ENCODE measurements around the gene NIPAL3.
A peak's percentile ranks its signal among the peaks of the same experiment; 100 is the strongest.
"Not testable (repeated sequence)": the region's sequence is repeated elsewhere in the genome, so short reads cannot be mapped to it uniquely, and the experiment has no call there.

The NIPAL3 gene

GRCh38 chr1:24516506-24516905, 100.9 kb downstream of the NIPAL3 start:
- Histone ChIP-seq H3K4me2 (ENCODE audit: insufficient read depth, low read length, poor library complexity, severe bottlenecking) (no peak overlapping the region), H2BK5ac (ENCODE audit: low read length) (no peak overlapping the region), H3K4me3 (ENCODE audit: low read length in 2 of 2) (no peak overlapping the region), H3K27ac (replicated peaks; ENCODE audit: low read length) (no peak overlapping the region), H2AFZ (ENCODE audit: low read length) (no peak overlapping the region), H2AK5ac (ENCODE audit: low read depth, low read length) (peak overlapping the region; percentile 9), H3K9ac (ENCODE audit: low read depth, low read length, poor library complexity) (no peak overlapping the region), H3K14ac (ENCODE audit: low read length) (no peak overlapping the region), H3K79me1 (ENCODE audit: low read depth, low read length) (no peaks in the 10 kb centered on the region), H3K9me3 (replicated peaks in 1 of 2; ENCODE audit: control insufficient read depth in 2 of 2, insufficient read depth in 1 of 2, low read depth in 1 of 2, low read length in 2 of 2) (no peaks in the 10 kb centered on the region), H3K4ac (ENCODE audit: low read length) (no peak overlapping the region), H3K27me3 (ENCODE audit: control insufficient read depth in 3 of 3, insufficient read depth in 3 of 3, low read depth in 1 of 3, low read length in 3 of 3) (peaks cover 0 to 6% (median 0%) of the 10 kb centered on the region in 3 experiments), H3K23ac (ENCODE audit: low read depth, low read length, poor library complexity) (no peak overlapping the region), H2BK15ac (ENCODE audit: low read length) (no peak overlapping the region), H3K4me1 (ENCODE audit: control insufficient read depth in 2 of 2, insufficient read depth in 1 of 2, low read depth in 1 of 2, low read length in 2 of 2) (peaks cover 0 to 1% of the 10 kb centered on the region in 2 donors), H2BK12ac (ENCODE audit: low read length) (no peak overlapping the region), H2BK120ac (ENCODE audit: low read depth, low read length) (no peak overlapping the region), H3K36me3 (replicated peaks in 1 of 2; ENCODE audit: control insufficient read depth in 2 of 2, insufficient read depth in 2 of 2, low read length in 2 of 2) (no peaks in the 10 kb centered on the region), H4K8ac (ENCODE audit: low read depth, low read length) (no peak overlapping the region), H3K18ac (ENCODE audit: low read length) (no peak overlapping the region), H4K91ac (ENCODE audit: low read depth, low read length, poor library complexity) (no peak overlapping the region)
- no peak for DNase-seq (ENCODE audit: low spot score)
- no CpG with 5 or more reads among the region's 12 CpGs for WGBS, 2 donors (ENCODE audit: extremely low coverage in 2 of 2, insufficient read length in 2 of 2, insufficient replicate concordance in 1 of 2)

- WGBS, 2 donors (ENCODE audit: extremely low coverage in 2 of 2, insufficient read length in 2 of 2, insufficient replicate concordance in 1 of 2): no CpG with 5 or more reads among the region's 4 CpGs
- H3K14ac ChIP-seq (ENCODE audit: low read length): no peak overlapping the region
- H3K4me1 ChIP-seq (ENCODE audit: control insufficient read depth in 2 of 2, insufficient read depth in 1 of 2, low read depth in 1 of 2, low read length in 2 of 2): peaks cover 0 to 1% of the 10 kb centered on the region in 2 donors
- H3K27me3 ChIP-seq (ENCODE audit: control insufficient read depth in 3 of 3, insufficient read depth in 3 of 3, low read depth in 1 of 3, low read length in 3 of 3): peaks cover 0 to 13% (median 0%) of the 10 kb centered on the region in 3 experiments
- H2BK12ac ChIP-seq (ENCODE audit: low read length): no peak overlapping the region
- H3K23ac ChIP-seq (ENCODE audit: low read depth, low read length, poor library complexity): no peak overlapping the region
- H3K4ac ChIP-seq (ENCODE audit: low read length): no peak overlapping the region
- H3K79me1 ChIP-seq (ENCODE audit: low read depth, low read length): no peaks in the 10 kb centered on the region
- no peak overlapping the region for H2BK15ac ChIP-seq (ENCODE audit: low read length)
- no peak overlapping the region for H3K4me3 ChIP-seq (ENCODE audit: low read length in 2 of 2)
- H2AFZ ChIP-seq (ENCODE audit: low read length): no peak overlapping the region
- H2AK5ac ChIP-seq (ENCODE audit: low read depth, low read length): no peak overlapping the region
- no peak for DNase-seq (ENCODE audit: low spot score)
- no peak overlapping the region for H3K9ac ChIP-seq (ENCODE audit: low read depth, low read length, poor library complexity)
- no peak overlapping the region for H3K27ac ChIP-seq (replicated peaks; ENCODE audit: low read length)
- no peaks in the 10 kb centered on the region for H3K36me3 ChIP-seq (replicated peaks in 1 of 2; ENCODE audit: control insufficient read depth in 2 of 2, insufficient read depth in 2 of 2, low read length in 2 of 2)
- H3K4me2 ChIP-seq (ENCODE audit: insufficient read depth, low read length, poor library complexity, severe bottlenecking): no peak overlapping the region
- no peaks in the 10 kb centered on the region for H3K9me3 ChIP-seq (replicated peaks in 1 of 2; ENCODE audit: control insufficient read depth in 2 of 2, insufficient read depth in 1 of 2, low read depth in 1 of 2, low read length in 2 of 2)
- H4K8ac ChIP-seq (ENCODE audit: low read depth, low read length): no peak overlapping the region
- no peak overlapping the region for H3K18ac ChIP-seq (ENCODE audit: low read length)
- H2BK120ac ChIP-seq (ENCODE audit: low read depth, low read length): no peak overlapping the region
- H2BK5ac ChIP-seq (ENCODE audit: low read length): no peak overlapping the region
- no peak overlapping the region for H4K91ac ChIP-seq (ENCODE audit: low read depth, low read length, poor library complexity)
Observed at GRCh38 chr1:24517898-24518297, 102.3 kb downstream of the NIPAL3 start.

GRCh38 chr1:24520282-24520681, 104.7 kb downstream of the NIPAL3 start:
- not testable (repeated sequence) for H2BK120ac ChIP-seq (ENCODE audit: low read depth, low read length); H2AFZ ChIP-seq (ENCODE audit: low read length); H4K8ac ChIP-seq (ENCODE audit: low read depth, low read length); H2BK15ac ChIP-seq (ENCODE audit: low read length); H3K23ac ChIP-seq (ENCODE audit: low read depth, low read length, poor library complexity); H2AK5ac ChIP-seq (ENCODE audit: low read depth, low read length); H3K79me1 ChIP-seq (ENCODE audit: low read depth, low read length); H3K9ac ChIP-seq (ENCODE audit: low read depth, low read length, poor library complexity); H2BK5ac ChIP-seq (ENCODE audit: low read length); H3K4ac ChIP-seq (ENCODE audit: low read length); H3K4me1 ChIP-seq (ENCODE audit: control insufficient read depth in 2 of 2, insufficient read depth in 1 of 2, low read depth in 1 of 2, low read length in 2 of 2); H3K9me3 ChIP-seq (replicated peaks in 1 of 2; ENCODE audit: control insufficient read depth in 2 of 2, insufficient read depth in 1 of 2, low read depth in 1 of 2, low read length in 2 of 2); H4K91ac ChIP-seq (ENCODE audit: low read depth, low read length, poor library complexity); H3K27ac ChIP-seq (replicated peaks; ENCODE audit: low read length); H3K4me2 ChIP-seq (ENCODE audit: insufficient read depth, low read length, poor library complexity, severe bottlenecking); H2BK12ac ChIP-seq (ENCODE audit: low read length); H3K18ac ChIP-seq (ENCODE audit: low read length); DNase-seq (ENCODE audit: low spot score); H3K36me3 ChIP-seq (replicated peaks in 1 of 2; ENCODE audit: control insufficient read depth in 2 of 2, insufficient read depth in 2 of 2, low read length in 2 of 2); H3K4me3 ChIP-seq (ENCODE audit: low read length in 2 of 2); H3K14ac ChIP-seq (ENCODE audit: low read length)
- no CpG with 5 or more reads among the region's 5 CpGs for WGBS, 2 donors (ENCODE audit: extremely low coverage in 2 of 2, insufficient read length in 2 of 2, insufficient replicate concordance in 1 of 2)
- peaks cover 0 to 18% (median 0%) of the 10 kb centered on the region in 3 experiments for H3K27me3 ChIP-seq (ENCODE audit: control insufficient read depth in 3 of 3, insufficient read depth in 3 of 3, low read depth in 1 of 3, low read length in 3 of 3)
